ENCODE measurements around the gene EXOC6B. TPM values are rescaled to one million over a fixed set of nuclear protein-coding genes. Genes with fewer than 3 reads are reported as not detected.

The EXOC6B gene
- total and polyA plus RNA-seq, 12 donors: 16.3 to 243 (median 144) TPM

DNA sequence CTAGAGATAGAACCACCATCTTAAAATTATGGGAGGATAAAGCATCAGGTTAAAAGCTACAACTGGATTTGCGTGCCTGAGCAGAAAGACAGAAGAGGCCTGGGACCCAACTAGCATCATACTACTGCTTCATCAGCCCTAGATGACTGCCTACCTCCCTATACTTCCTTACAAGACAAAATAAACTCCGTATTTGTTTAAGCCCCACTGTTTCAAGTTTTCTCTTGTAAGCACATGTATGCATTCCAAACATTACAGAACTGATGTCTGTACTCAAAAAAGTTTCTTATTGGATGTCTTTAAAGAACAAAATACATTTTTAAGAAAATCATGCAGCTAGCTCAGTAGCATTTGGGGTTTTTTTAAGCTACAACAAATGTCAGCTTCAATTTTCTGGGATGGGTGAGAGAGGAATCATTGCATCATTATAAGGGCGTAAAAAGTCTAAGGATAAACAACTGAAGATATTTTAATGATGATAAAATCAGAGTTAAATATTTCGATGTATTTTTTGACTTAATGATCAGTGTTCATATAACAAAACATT is 213.1 kb downstream of the EXOC6B start:
- 90 to 91% methylated on average over 4 of the region's 4 CpGs for WGBS, 2 donors
- no peak for DNase-seq
- H3K36me3 ChIP-seq: peaks cover 0 to 5% (median 0%) of the 10 kb centered on the region in 9 donors
- no peak overlapping the region for H3K4me3 ChIP-seq
- ATAC-seq: no peak
- TF ChIP-seq, protein P1, sequence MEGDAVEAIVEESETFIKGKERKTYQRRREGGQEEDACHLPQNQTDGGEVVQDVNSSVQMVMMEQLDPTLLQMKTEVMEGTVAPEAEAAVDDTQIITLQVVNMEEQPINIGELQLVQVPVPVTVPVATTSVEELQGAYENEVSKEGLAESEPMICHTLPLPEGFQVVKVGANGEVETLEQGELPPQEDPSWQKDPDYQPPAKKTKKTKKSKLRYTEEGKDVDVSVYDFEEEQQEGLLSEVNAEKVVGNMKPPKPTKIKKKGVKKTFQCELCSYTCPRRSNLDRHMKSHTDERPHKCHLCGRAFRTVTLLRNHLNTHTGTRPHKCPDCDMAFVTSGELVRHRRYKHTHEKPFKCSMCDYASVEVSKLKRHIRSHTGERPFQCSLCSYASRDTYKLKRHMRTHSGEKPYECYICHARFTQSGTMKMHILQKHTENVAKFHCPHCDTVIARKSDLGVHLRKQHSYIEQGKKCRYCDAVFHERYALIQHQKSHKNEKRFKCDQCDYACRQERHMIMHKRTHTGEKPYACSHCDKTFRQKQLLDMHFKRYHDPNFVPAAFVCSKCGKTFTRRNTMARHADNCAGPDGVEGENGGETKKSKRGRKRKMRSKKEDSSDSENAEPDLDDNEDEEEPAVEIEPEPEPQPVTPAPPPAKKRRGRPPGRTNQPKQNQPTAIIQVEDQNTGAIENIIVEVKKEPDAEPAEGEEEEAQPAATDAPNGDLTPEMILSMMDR (IDR thresholded peaks at IDR 0.05): no peak
- peaks cover 0 to 28% (median 4%) of the 10 kb centered on the region in 11 donors for H3K9me3 ChIP-seq
- no peaks in the 10 kb centered on the region for H3K27me3 ChIP-seq
- H3K4me1 ChIP-seq: peaks cover 0 to 9% (median 0%) of the 10 kb centered on the region in 9 donors
- no peak overlapping the region for H3K27ac ChIP-seq
- intact Hi-C loops (cut with DNase I): no loop called here

DNA sequence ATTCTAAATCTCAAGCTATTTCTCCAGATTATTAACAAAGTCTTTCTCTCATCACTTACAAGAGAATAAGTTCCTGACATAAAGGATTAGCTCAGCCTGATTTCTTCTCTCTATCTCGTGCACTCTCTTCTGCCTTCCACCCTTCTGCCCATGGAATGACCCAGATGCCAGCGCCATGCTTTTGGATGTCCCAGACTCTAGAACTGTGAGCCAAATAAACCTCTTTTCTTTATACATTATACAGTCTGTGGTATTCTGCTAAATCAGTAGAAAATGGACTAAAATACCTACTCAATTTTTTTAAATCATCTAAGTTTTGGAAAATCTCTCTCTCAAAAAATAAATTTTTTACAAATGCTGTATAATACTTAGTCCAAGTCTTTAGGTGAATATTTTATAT is 218.6 kb downstream of the EXOC6B start:
- Histone ChIP-seq H3K4me3 (no peak overlapping the region), H3K27me3 (no peaks in the 10 kb centered on the region), H3K9me3 (peaks cover 0 to 13% (median 0%) of the 10 kb centered on the region in 11 donors), H3K4me1 (peaks cover 0 to 14% (median 0%) of the 10 kb centered on the region in 9 donors), H3K36me3 (peaks cover 0 to 5% (median 0%) of the 10 kb centered on the region in 9 donors), H3K27ac (no peak overlapping the region)
- 88 to 91% methylated on average over 2 of the region's 2 CpGs for WGBS, 2 donors
- ATAC-seq (no peak), DNase-seq (no peak)
- TF ChIP-seq, protein P1 (IDR thresholded peaks at IDR 0.05): no peak
- intact Hi-C loops (cut with DNase I): no loop called here

DNA sequence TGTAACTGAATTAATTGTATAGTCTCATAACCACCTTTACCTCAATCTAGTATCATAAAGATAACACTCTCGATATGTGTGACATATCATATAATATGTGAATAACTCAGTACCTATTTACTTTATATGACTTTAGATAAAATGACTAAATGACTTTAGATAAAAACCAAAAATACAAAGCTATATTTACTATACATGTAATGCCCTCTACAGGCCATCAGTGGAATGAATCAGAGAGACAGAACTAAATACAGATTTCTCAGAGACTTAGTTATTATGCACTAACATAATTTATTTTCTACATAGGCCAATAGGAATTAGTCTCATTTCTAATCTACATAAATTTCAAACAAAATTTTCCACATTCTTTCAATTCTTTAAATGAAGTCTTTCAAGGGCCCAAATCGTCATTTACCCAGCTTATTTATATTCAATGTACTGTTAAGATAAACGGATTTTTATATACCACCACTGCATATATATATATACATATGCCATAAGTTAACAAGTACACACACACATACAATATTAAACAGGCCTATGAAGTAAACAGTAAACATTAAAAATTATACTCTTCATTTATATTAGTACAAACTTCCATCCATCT is 219.9 kb downstream of the EXOC6B start:
- DNase-seq (no peak), ATAC-seq (no peak)
- TF ChIP-seq, protein P1 (IDR thresholded peaks at IDR 0.05): peak; percentile 20 to 72 (median 63)
- Histone ChIP-seq H3K4me3 (no peak overlapping the region), H3K27me3 (no peaks in the 10 kb centered on the region), H3K36me3 (peaks cover 0 to 5% (median 0%) of the 10 kb centered on the region in 9 donors), H3K4me1 (peaks cover 0 to 14% (median 0%) of the 10 kb centered on the region in 9 donors), H3K27ac (no peak overlapping the region), H3K9me3 (peaks cover 0 to 11% (median 0%) of the 10 kb centered on the region in 11 donors)
- intact Hi-C loops (cut with DNase I): no loop called here
- WGBS, 2 donors: 77 to 78% methylated on average over 3 of the region's 3 CpGs

DNA sequence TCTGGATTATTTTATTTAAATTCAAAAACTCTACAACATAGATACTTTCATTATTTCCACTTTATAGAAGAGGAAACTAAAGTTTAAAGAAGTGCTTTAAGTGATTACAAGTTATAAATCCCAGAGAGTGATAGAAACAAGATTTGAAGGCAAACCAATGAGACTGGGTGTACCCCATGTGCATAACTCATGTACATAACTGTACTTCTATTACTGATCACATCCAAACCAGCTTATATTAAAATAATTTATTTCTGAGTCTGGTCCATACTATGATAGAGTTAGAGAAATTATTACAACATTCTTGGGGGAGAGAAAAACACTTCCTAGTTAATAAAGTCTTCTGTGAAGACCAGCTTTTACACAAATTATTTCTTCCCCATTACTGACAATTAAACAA is 221.4 kb downstream of the EXOC6B start:
- Histone ChIP-seq H3K4me3 (no peak overlapping the region), H3K4me1 (peaks cover 0 to 14% (median 0%) of the 10 kb centered on the region in 9 donors), H3K27ac (no peak overlapping the region), H3K9me3 (peaks cover 0 to 3% (median 0%) of the 10 kb centered on the region in 11 donors), H3K36me3 (no peaks in the 10 kb centered on the region), H3K27me3 (no peaks in the 10 kb centered on the region)
- TF ChIP-seq, protein P1 (IDR thresholded peaks at IDR 0.05): no peak
- intact Hi-C loops (cut with DNase I): no loop called here
- ATAC-seq (no peak), DNase-seq (no peak)

Measured in heart right ventricle (tissue), 16 donors.